Small intestine (tissue), 7 donors: ENCODE data around the gene UVRAG. TPM values are rescaled to one million over a fixed set of nuclear protein-coding genes. Genes with fewer than 3 reads are reported as not detected.

Experiments used
- DNase-seq, 2 donors: peaks; one replicate each; pipeline versions ENCODE4 v3.0.0 to v3.0.0-alpha.2; 2013
- FAIRE-seq: peaks from 2 replicates; lab custom pipeline; 2012; peaks lifted over from hg19 to GRCh38; lab: Jason Lieb, UNC
- H3K27ac ChIP-seq, 3 donors: one replicate each; pipeline ENCODE4 v1.5.1; 2013; ENCODE audit warnings: low read length in 2 of 3, mild to moderate bottlenecking in 2 of 3, control low read depth in 1 of 3, inconsistent platforms in 1 of 3, low read depth in 1 of 3, moderate library complexity in 1 of 3
- H3K27me3 ChIP-seq, 3 donors: one replicate each; pipeline ENCODE4 v1.6.1; 2013; ENCODE audit warnings: low read length in 3 of 3, inconsistent platforms in 1 of 3; ENCODE audit not compliant: control insufficient read depth in 3 of 3, insufficient read depth in 3 of 3
- H3K36me3 ChIP-seq, 3 donors: one replicate each; pipeline ENCODE4 v1.6.1; 2013; ENCODE audit warnings: low read length in 3 of 3, inconsistent platforms in 1 of 3, low read depth in 1 of 3, mild to moderate bottlenecking in 1 of 3, moderate library complexity in 1 of 3; ENCODE audit not compliant: control insufficient read depth in 3 of 3, insufficient read depth in 2 of 3
- H3K4me1 ChIP-seq, 3 donors: one replicate each; pipeline ENCODE4 v1.6.1; 2013; ENCODE audit warnings: low read length in 2 of 3, inconsistent platforms in 1 of 3, low read depth in 1 of 3, mild to moderate bottlenecking in 1 of 3, moderate library complexity in 1 of 3; ENCODE audit not compliant: control insufficient read depth in 3 of 3, insufficient read depth in 2 of 3
- H3K4me3 ChIP-seq, 3 donors: one replicate each; pipeline ENCODE4 v1.5.1; 2013; ENCODE audit warnings: low read length in 3 of 3, control low read depth in 1 of 3, inconsistent platforms in 1 of 3, low read depth in 1 of 3, mild to moderate bottlenecking in 1 of 3, moderate library complexity in 1 of 3
- H3K9me3 ChIP-seq, 2 donors: one replicate each; pipeline ENCODE4 v1.6.1; 2013; ENCODE audit warnings: low read depth in 1 of 2, low read length in 1 of 2; ENCODE audit not compliant: control insufficient read depth in 2 of 2, insufficient read depth in 1 of 2
- WGBS, 3 donors: extraction: QIAGEN DNeasy Blood & Tissue Kit; methylation state at CpG; one replicate each; pipeline ENCODE4 v1.1.7; 2013; 5-methylcytosine and 5-hydroxymethylcytosine counted together
- polyA plus RNA-seq, 4 donors: library from polyadenylated mRNA; stranded (reverse) in 3 of 4; unstranded in 1 of 4; fragments of 200-250 nt in 3 of 4; fragments of 120-200 nt in 1 of 4; gene quantifications; one replicate each; pipeline versions ENCODE4 v1.2.1 to v1.2.3, GENCODE V29; 2013
- donor health status: healthy with polysubstance abuse.
- donor health status: control.
- donor health status: control.
- donor health status: Bipolar disorder and iron deficiency.
- donor health status: healthy.

Gene UVRAG
- polyA plus RNA-seq, 4 donors, result 5.4 to 13.2 (median 7.1) TPM

GRCh38 chr11:76166314-76166713 is 351.3 kb downstream of the UVRAG start:
- Histone ChIP-seq H3K4me3 (no peak overlapping the region), H3K9me3 (no peaks in the 10 kb centered on the region), H3K27ac (no peak overlapping the region), H3K27me3 (no peaks in the 10 kb centered on the region), H3K4me1 (peaks cover 0 to 10% (median 0%) of the 10 kb centered on the region in 3 donors), H3K36me3 (no peaks in the 10 kb centered on the region)
- DNase-seq (no peak), FAIRE-seq (no peak)
- WGBS, 3 donors, result 78 to 84% (median 80%) methylated on average over 6 of the region's 6 CpGs

GRCh38 chr11:76167590-76167989 is 352.6 kb downstream of the UVRAG start:
- no peaks in the 10 kb centered on the region for H3K9me3 ChIP-seq
- WGBS, 3 donors, result 75 to 85% (median 75%) methylated on average over 13 of the region's 13 CpGs
- FAIRE-seq (no peak), DNase-seq (no peak)
- no peaks in the 10 kb centered on the region for H3K4me1 ChIP-seq
- no peak overlapping the region for H3K27ac ChIP-seq
- no peak overlapping the region for H3K4me3 ChIP-seq
- H3K27me3 ChIP-seq, result no peaks in the 10 kb centered on the region
- no peaks in the 10 kb centered on the region for H3K36me3 ChIP-seq

- H3K4me3 ChIP-seq, result no peak overlapping the region
- no peak for DNase-seq
- H3K27me3 ChIP-seq, result no peaks in the 10 kb centered on the region
- no peaks in the 10 kb centered on the region for H3K9me3 ChIP-seq
- H3K36me3 ChIP-seq, result no peaks in the 10 kb centered on the region
- no peak overlapping the region for H3K27ac ChIP-seq
- FAIRE-seq, result no peak
- 75 to 81% (median 78%) methylated on average over 15 of the region's 15 CpGs for WGBS, 3 donors
- no peaks in the 10 kb centered on the region for H3K4me1 ChIP-seq
These were observed 354.5 kb downstream of the UVRAG start for GRCh38 chr11:76169473-76169896.

GRCh38 chr11:76170468-76170867 is 355.5 kb downstream of the UVRAG start:
- no peaks in the 10 kb centered on the region for H3K27me3 ChIP-seq
- H3K9me3 ChIP-seq, result no peaks in the 10 kb centered on the region
- H3K36me3 ChIP-seq, result no peaks in the 10 kb centered on the region
- no peak overlapping the region for H3K27ac ChIP-seq
- WGBS, 3 donors, result 60 to 71% (median 67%) methylated on average over 4 of the region's 4 CpGs
- DNase-seq (no peak), FAIRE-seq (no peak)
- H3K4me3 ChIP-seq, result no peak overlapping the region
- H3K4me1 ChIP-seq, result no peaks in the 10 kb centered on the region

GRCh38 chr11:76172583-76172982 is 357.6 kb downstream of the UVRAG start:
- DNase-seq, result no peak
- no peak for FAIRE-seq
- H3K4me3 ChIP-seq, result no peak overlapping the region
- WGBS, 3 donors, result 78 to 86% (median 81%) methylated on average over 13 of the region's 13 CpGs
- no peaks in the 10 kb centered on the region for H3K9me3 ChIP-seq
- H3K27ac ChIP-seq, result no peak overlapping the region
- no peaks in the 10 kb centered on the region for H3K36me3 ChIP-seq
- H3K27me3 ChIP-seq, result no peaks in the 10 kb centered on the region
- no peaks in the 10 kb centered on the region for H3K4me1 ChIP-seq

- WGBS, 3 donors, result 67 to 76% (median 69%) methylated on average over 8 of the region's 8 CpGs
- Histone ChIP-seq H3K9me3 (no peaks in the 10 kb centered on the region), H3K27me3 (no peaks in the 10 kb centered on the region), H3K36me3 (no peaks in the 10 kb centered on the region), H3K4me1 (no peaks in the 10 kb centered on the region), H3K27ac (no peak overlapping the region), H3K4me3 (no peak overlapping the region)
- FAIRE-seq, result no peak
- DNase-seq, result no peak
These were observed 358.7 kb downstream of the UVRAG start for GRCh38 chr11:76173663-76174062.

GRCh38 chr11:76174330-76174729 is 359.3 kb downstream of the UVRAG start:
- Histone ChIP-seq H3K27me3 (no peaks in the 10 kb centered on the region), H3K4me3 (no peak overlapping the region), H3K27ac (no peak overlapping the region), H3K9me3 (no peaks in the 10 kb centered on the region), H3K4me1 (no peaks in the 10 kb centered on the region), H3K36me3 (no peaks in the 10 kb centered on the region)
- WGBS, 3 donors, result 86 to 92% (median 88%) methylated on average over 4 to 5 of the region's 5 CpGs
- DNase-seq (no peak), FAIRE-seq (no peak)

GRCh38 chr11:76175783-76176182 is 360.8 kb downstream of the UVRAG start:
- DNase-seq, result no peak

GRCh38 chr11:76176463-76176862 is 361.5 kb downstream of the UVRAG start:
- no peaks in the 10 kb centered on the region for H3K36me3 ChIP-seq
- no peaks in the 10 kb centered on the region for H3K27me3 ChIP-seq
- no peak overlapping the region for H3K4me3 ChIP-seq
- H3K4me1 ChIP-seq, result no peaks in the 10 kb centered on the region
- FAIRE-seq (no peak), DNase-seq (no peak)
- WGBS, 3 donors, result 84 to 88% (median 87%) methylated on average over 9 of the region's 9 CpGs
- H3K9me3 ChIP-seq, result no peaks in the 10 kb centered on the region
- no peak overlapping the region for H3K27ac ChIP-seq

More at GRCh38 chr11:76175783-76176182, 360.8 kb downstream of the UVRAG start:
- H3K4me3 ChIP-seq, result no peak overlapping the region
- WGBS, 3 donors, result 71 to 83% (median 74%) methylated on average over 4 of the region's 4 CpGs
- H3K9me3 ChIP-seq, result no peaks in the 10 kb centered on the region
- FAIRE-seq, result no peak
- no peaks in the 10 kb centered on the region for H3K36me3 ChIP-seq
- H3K27me3 ChIP-seq, result no peaks in the 10 kb centered on the region
- H3K4me1 ChIP-seq, result no peaks in the 10 kb centered on the region
- no peak overlapping the region for H3K27ac ChIP-seq
